Left kidney (tissue), 2 donors: ENCODE measurements around the gene DYNC2H1. TPM values are rescaled to one million over a fixed set of nuclear protein-coding genes. Genes with fewer than 3 reads are reported as not detected.

Source experiments
- DNase-seq: peaks from one replicate; pipeline ENCODE4 v3.0.0-alpha.2; 2013
- polyA plus RNA-seq: library from polyadenylated mRNA; unstranded; fragments of 120-200 nt; gene quantifications from one replicate; pipeline ENCODE4 v1.2.1, GENCODE V29; 2013; ENCODE audit not compliant: insufficient read length

The DYNC2H1 gene
- polyA plus RNA-seq, 1 donor, result 48.0 TPM

- no peak for DNase-seq
Observed at GRCh38 chr11:103465555-103466140, 356.4 kb downstream of the DYNC2H1 start.

DNA sequence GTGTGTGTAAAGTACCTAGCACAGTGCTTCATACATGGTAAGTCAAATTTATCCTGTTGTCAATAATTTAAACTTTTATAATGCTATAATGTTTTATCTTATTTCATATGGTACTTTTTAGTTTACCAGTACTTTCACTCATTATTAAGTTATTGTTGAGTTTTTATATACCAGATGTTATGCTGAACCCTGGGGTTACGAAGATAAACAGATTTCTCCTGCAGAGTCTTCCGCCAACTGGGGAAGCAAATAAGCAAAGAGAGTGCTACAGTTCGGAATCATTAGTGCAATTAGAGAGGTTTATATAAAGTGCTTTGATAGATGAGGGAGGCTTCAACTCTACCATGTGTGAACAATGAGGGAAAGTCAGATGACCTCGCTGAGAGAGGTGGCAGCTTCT lies 362.3 kb downstream of the DYNC2H1 start:
- DNase-seq, result no peak

GRCh38 chr11:103476874-103477273 lies 367.6 kb downstream of the DYNC2H1 start:
- DNase-seq, result no peak

- peak; percentile 22 for DNase-seq
Observed at GRCh38 chr11:103480421-103480820, 371.2 kb downstream of the DYNC2H1 start.

- DNase-seq, result no peak
Observed at GRCh38 chr11:103483996-103484395, 374.8 kb downstream of the DYNC2H1 start.

DNA sequence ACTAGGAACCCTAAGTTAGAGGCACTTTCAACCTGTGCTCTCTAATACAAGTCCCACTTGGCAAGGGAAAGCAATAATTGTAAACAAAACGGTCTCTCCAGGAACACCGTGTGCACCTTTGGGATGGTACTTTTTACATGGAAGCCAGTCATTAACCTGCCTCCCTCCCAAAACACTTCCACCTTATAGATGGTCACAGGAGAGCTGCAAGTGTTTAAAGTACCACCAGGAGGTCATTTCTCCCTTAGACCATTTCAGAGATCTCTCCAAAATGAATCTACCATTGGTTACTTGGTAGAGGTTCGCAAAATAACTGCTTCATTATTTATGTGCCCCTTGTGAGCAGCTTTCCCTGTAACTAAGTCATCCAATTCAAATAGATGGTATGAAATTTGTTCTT lies 375.3 kb downstream of the DYNC2H1 start:
- no peak for DNase-seq

DNA sequence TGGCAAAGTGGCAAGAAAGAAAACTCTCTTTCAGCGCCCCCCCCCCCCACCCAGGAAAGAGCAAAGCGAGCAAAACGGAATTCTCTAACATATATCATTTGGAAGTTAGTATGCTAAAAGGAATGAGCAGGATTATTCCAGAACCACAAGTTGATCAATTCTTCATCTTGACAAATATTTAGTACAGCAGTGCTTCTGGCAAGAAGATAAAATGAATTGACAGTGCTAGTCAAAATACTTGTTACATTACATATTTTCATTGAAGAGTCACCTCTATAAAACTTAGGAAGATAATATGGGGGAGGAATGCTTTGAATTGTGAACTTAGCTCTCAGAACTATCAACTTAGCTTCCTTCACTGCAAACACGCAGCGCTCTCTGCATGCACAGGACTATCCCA lies 377.4 kb downstream of the DYNC2H1 start:
- no peak for DNase-seq

DNA sequence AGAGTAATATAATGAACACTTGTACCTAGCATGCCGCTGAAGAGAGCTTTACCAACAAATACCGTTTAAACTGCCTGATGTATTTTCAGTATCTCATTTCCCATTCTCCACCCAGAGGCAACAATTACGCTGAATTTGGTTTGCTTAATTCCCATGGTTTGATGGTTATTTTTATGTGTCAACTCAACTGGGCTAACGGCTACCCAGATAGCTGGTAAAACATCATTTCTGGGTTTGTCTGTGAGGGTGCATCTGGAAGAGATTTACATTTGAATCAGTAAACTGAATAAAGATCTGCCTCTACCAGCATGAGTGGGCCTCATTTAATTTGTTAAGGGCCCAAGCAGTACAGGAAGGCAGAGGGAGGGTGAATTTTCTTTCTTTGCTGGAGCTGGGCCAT lies 377.9 kb downstream of the DYNC2H1 start:
- no peak for DNase-seq

DNA sequence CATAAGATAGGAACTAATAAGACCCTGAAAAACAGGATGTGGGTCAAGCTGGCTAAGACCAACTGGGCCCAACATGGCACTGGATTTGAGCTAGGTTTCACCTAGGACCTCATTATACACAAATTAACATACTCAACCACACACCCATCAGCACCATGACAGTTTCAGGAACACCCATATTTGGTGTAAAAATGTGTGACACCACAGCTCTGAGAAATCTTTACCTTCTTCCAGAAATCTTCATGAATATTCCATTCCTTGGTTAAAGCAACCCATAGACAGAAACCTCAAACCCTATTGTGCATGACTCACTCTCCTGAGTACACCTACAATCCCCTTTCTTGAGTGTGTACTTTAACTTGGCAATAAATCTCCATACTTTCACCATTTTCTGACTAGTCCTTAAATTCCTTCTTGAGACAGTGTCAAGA lies 378.8 kb downstream of the DYNC2H1 start:
- no peak for DNase-seq

GRCh38 chr11:103488579-103488978 lies 379.4 kb downstream of the DYNC2H1 start:
- DNase-seq, result no peak

GRCh38 chr11:103491777-103492176 lies 382.6 kb downstream of the DYNC2H1 start:
- DNase-seq, result no peak

DNA sequence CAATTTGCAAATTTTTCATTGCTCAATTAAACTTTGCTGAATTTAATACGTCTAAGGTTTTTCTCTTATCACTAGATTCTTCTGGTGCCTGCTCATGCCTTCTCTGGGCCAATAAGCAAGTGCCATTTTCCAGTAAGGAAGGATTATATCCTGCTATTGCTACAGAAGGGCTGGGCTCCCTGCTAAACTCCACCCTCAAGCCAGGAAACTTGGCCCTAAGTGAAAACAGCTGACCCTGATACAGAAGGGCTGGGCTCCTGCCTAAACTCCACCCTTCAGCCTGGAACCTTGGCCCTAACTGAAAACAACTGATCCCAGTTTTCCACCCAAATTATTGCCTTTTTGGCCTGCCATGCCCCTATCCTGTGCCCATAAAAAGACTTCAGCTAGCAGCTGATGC lies 385.3 kb downstream of the DYNC2H1 start:
- DNase-seq, result no peak

DNA sequence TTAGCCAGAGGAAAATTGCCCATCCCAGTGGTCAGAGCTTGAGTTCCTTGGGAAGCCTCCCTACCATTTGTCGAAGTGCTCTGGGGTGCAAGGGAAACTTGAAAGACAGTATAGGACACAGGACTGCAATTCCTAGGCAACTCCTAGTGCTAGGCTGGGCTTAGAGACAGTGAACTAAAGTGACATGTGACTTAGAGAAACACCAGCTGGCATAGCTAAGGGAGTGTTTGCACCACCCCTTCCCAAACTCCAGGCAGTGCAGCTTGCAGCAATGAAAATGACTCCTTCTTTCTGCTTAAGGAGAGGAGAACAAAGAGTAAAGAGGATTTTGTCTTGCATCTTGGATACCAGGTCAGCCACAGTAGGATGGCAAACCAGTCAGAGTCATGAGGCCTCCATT lies 388.0 kb downstream of the DYNC2H1 start:
- DNase-seq, result no peak

DNA sequence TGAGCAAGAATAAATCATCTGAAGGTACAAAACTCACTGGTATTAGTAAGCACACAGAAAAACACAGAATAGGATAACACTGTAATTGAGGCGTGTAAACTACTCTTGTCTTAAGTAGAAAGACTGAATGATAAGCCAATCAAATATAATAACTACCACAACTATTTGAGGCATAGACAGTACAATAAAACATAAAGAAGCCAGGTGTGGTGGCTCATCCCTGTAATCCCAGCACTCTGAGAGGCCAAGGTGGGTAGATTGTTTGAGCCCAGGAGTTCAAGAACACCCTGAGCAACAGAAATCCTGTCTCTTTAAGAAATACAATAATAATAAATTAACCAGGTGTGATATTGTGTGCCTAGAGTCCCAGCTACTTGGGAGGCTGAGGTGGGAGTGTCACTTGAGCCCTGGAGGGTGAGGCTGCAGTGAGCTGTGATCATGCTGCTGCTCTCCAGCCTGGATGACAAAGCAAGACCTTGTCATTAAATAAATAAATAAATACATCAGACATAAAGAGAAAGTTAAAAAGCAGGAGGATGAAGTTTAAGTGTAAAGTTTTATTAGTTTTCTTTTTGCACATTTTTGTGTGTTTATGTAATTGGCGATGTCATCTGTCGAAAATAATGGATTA lies 390.6 kb downstream of the DYNC2H1 start:
- no peak for DNase-seq

GRCh38 chr11:103515283-103515682 lies 406.1 kb downstream of the DYNC2H1 start:
- DNase-seq, result no peak

- DNase-seq, result no peak
Observed at GRCh38 chr11:103520792-103521191, 411.6 kb downstream of the DYNC2H1 start.

DNA sequence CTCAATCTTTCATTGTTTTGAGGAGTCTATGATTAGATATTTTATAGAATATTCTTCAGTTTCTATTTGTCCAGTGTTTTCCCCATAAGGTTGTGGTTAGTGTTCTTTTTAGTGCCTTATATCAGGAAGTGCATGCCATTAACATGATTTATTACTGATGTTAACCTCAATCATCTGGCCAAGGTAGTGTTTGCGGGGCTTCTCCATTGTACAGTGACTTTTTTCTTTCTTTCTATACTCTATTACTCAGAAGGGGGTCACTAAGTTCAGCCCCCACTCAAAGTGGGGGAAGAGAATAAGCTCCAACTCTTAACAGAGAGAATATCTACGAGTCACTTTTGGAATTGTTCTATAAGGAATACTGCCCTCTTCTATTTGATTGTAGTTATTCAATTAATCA lies 415.8 kb downstream of the DYNC2H1 start:
- no peak for DNase-seq

DNA sequence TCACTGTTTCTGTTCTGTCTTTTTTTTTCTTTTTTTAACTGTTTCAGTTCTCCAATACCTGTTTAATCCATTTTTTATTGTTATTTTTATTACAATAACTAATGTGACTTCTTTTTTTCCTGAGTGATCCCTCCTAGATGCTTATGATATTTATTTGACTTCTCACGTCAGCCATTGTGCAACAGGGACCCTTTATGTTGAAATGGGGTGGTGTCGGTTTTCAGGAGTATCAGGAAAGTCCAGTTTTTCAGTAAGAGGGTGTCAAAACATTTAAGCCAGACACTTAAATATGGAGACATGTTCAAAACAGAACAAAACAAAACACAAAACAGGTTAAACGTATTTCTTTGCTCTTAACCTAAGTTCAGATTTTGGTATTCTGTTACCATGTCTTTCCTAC lies 418.8 kb downstream of the DYNC2H1 start:
- DNase-seq, result no peak

DNA sequence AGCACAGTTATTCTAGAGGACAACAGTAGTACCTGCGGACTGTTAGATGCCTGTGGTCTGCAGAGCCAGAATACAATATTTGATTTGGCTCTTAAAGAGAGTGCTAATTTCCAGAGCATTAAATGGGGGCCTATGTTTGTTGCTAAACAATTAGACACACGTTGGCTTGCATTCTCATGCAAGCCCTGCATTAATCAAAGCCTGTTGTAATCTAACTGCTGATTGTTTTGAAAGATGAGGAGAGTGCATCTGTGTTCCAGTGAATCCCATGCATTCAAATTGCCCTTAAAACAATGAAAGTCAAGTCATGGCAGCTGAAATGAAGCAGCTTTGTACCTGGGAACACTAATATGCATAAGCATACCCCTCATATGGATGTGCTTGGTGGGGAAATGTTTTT lies 419.4 kb downstream of the DYNC2H1 start:
- no peak for DNase-seq

DNA sequence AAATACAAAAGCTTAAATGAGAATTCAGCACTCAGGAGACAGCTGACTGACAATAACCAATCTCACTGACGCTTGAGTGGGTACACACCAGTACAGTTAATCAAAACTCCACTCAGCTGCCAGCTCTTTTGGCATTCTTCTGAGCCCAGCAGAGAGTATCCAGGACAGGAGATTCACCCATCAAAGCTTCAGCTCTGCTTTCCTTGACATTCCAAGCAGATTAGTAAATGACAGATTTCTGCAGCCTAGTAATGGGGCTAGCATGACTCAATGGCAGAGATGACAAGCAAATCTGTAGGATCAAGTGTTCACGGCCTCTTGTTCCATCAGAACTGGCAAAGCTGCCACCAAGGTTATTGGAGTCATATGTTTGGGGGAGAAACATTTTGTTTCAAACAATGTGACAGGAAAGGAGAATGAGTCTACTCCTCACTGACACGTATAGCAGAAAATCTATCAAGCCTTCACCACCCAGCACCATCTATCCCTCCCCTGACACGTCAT lies 420.0 kb downstream of the DYNC2H1 start:
- no peak for DNase-seq
